ENCODE results near the gene TTLL13. TPM values are rescaled to one million over a fixed set of nuclear protein-coding genes. Genes with fewer than 3 reads are reported as not detected.

Gene TTLL13
- polyA plus RNA-seq, 1 donor from 2014 or later, result 0.33 TPM

DNA sequence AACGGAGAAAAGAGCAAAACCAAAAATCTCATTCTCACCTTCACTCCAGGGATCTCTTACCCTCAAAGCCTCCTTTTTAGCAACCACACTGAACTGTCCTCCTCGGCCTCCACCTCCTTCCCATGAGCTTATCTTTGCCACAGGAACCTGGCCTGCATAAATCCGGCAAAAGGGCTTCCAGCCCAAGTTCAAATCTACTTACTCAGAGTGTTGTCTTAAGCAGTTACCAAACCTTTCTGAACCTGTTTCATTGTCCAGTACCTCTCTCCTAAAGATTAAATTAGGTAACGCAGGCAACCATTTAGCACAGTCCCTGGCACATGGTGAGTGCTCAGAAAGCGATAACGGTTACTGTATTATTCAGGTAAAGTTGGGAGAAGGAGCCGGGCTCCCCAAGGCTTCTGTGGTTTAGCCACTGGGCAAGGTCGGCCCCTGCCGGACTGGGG lies 16.4 kb upstream of the TTLL13 start:
- H3K4me3 ChIP-seq (ENCODE audit: low read length), result peak overlapping the region; percentile 90

DNA sequence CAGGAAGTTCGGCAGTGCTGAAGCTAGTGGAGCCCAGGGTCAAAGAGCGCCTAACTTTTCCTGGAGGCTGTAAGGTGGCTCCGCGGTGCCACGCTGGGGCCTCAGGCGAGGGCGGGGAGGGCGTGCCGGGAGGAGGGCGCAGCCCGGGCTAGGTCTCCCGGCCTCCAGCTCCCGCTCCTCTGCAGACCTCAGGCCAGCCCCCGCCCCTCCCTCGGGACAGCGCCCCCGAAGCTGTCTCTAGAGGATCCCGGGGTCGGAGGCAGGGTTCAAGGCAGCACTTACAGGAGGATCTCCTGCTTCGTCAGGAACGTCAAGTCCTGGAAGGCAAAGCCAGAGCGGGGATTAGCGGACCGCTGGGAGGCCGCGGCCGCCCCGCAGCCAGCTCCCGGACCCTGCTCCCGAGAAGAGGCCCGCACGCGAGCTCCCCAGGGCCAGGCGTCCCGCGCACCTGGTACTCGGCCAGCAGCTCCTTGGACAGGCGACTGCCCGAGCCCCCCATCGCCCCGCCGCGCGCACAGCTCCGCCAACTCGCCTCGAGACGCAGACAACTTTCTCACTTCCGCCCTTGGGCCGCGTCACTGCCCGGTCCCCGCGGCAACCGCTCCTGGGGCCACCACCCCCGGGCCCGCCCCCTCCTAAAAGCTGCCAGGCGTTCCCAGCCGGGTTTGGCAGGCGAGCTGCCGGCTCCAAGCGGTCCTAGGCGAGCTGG lies 15.8 kb upstream of the TTLL13 start, which contains the start of gene CIB1:
Gene CIB1, minus strand, starts transcription at position 555 of the 709 bp plus-strand sequence. Its CDS starts 56 bp downstream, at position 499.
- H3K4me3 ChIP-seq (ENCODE audit: low read length), result peak within 1 kb of the TSS; percentile 90
- H3K36me3 ChIP-seq (ENCODE audit: insufficient read depth, low read length), result no peaks in the 10 kb centered on the region
- H3K27me3 ChIP-seq (ENCODE audit: insufficient read depth, low read depth, low read length), result no peaks in the 10 kb centered on the region
- H3K9ac ChIP-seq (ENCODE audit: low read length), result peak within 1 kb of the TSS; percentile 73
- no peaks in the 10 kb centered on the region for H3K79me2 ChIP-seq (replicated peaks; ENCODE audit: insufficient read depth, low read length)
- H3K9me3 ChIP-seq (ENCODE audit: low read length), result no peaks in the 10 kb centered on the region
- H4K20me1 ChIP-seq (ENCODE audit: insufficient read depth), result no peaks in the 10 kb centered on the region
- H3K9me2 ChIP-seq (ENCODE audit: insufficient read depth, low read length), result no peaks in the 10 kb centered on the region
- TF ChIP-seq EP300 (conservative IDR thresholded peaks at IDR 0.05; ENCODE audit: poor library complexity, severe bottlenecking) (no peak), POLR2AphosphoS5 (IDR thresholded peaks at IDR 0.05) (no peak), RAD21 (conservative IDR thresholded peaks at IDR 0.05) (no peak), MXI1 (conservative IDR thresholded peaks at IDR 0.05; ENCODE audit: poor library complexity, severe bottlenecking) (peak; percentile 62), TAF1 (IDR thresholded peaks at IDR 0.05; ENCODE audit: low read depth) (peak; percentile 68), SMC3 (conservative IDR thresholded peaks at IDR 0.05; ENCODE audit: poor library complexity) (peak; percentile 4), EZH2 (IDR thresholded peaks at IDR 0.05; ENCODE audit: borderline replicate concordance, insufficient read depth, low read length, poor library complexity, severe bottlenecking) (no peak)
- TF ChIP-seq, protein P1, sequence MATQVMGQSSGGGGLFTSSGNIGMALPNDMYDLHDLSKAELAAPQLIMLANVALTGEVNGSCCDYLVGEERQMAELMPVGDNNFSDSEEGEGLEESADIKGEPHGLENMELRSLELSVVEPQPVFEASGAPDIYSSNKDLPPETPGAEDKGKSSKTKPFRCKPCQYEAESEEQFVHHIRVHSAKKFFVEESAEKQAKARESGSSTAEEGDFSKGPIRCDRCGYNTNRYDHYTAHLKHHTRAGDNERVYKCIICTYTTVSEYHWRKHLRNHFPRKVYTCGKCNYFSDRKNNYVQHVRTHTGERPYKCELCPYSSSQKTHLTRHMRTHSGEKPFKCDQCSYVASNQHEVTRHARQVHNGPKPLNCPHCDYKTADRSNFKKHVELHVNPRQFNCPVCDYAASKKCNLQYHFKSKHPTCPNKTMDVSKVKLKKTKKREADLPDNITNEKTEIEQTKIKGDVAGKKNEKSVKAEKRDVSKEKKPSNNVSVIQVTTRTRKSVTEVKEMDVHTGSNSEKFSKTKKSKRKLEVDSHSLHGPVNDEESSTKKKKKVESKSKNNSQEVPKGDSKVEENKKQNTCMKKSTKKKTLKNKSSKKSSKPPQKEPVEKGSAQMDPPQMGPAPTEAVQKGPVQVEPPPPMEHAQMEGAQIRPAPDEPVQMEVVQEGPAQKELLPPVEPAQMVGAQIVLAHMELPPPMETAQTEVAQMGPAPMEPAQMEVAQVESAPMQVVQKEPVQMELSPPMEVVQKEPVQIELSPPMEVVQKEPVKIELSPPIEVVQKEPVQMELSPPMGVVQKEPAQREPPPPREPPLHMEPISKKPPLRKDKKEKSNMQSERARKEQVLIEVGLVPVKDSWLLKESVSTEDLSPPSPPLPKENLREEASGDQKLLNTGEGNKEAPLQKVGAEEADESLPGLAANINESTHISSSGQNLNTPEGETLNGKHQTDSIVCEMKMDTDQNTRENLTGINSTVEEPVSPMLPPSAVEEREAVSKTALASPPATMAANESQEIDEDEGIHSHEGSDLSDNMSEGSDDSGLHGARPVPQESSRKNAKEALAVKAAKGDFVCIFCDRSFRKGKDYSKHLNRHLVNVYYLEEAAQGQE (IDR thresholded peaks at IDR 0.05; ENCODE audit: borderline replicate concordance), result no peak
- TF ChIP-seq, protein P2, sequence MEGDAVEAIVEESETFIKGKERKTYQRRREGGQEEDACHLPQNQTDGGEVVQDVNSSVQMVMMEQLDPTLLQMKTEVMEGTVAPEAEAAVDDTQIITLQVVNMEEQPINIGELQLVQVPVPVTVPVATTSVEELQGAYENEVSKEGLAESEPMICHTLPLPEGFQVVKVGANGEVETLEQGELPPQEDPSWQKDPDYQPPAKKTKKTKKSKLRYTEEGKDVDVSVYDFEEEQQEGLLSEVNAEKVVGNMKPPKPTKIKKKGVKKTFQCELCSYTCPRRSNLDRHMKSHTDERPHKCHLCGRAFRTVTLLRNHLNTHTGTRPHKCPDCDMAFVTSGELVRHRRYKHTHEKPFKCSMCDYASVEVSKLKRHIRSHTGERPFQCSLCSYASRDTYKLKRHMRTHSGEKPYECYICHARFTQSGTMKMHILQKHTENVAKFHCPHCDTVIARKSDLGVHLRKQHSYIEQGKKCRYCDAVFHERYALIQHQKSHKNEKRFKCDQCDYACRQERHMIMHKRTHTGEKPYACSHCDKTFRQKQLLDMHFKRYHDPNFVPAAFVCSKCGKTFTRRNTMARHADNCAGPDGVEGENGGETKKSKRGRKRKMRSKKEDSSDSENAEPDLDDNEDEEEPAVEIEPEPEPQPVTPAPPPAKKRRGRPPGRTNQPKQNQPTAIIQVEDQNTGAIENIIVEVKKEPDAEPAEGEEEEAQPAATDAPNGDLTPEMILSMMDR (IDR thresholded peaks at IDR 0.05; ENCODE audit: poor library complexity, severe bottlenecking), result no peak
- H3K27ac ChIP-seq (ENCODE audit: low read length), result peak within 1 kb of the TSS; percentile 59
- peak within 1 kb of the TSS; percentile 79 for H3K4me2 ChIP-seq (ENCODE audit: low read length)
- H2AFZ ChIP-seq (ENCODE audit: low read depth, low read length), result peak within 1 kb of the TSS; percentile 63
- H3F3A ChIP-seq (ENCODE audit: insufficient read depth, low read length, poor library complexity, severe bottlenecking), result no peaks in the 10 kb centered on the region

More for the DNA sequence above, 16.4 kb upstream of the TTLL13 start:
- H3K9ac ChIP-seq (ENCODE audit: low read length), result peak overlapping the region; percentile 61
- no peaks in the 10 kb centered on the region for H3K9me2 ChIP-seq (ENCODE audit: insufficient read depth, low read length)
- no peaks in the 10 kb centered on the region for H3K27me3 ChIP-seq (ENCODE audit: insufficient read depth, low read depth, low read length)
- H3K4me2 ChIP-seq (ENCODE audit: low read length), result peak overlapping the region; percentile 62
- H2AFZ ChIP-seq (ENCODE audit: low read depth, low read length), result no peak overlapping the region
- no peaks in the 10 kb centered on the region for H3K36me3 ChIP-seq (ENCODE audit: insufficient read depth, low read length)
- H3F3A ChIP-seq (ENCODE audit: insufficient read depth, low read length, poor library complexity, severe bottlenecking), result no peaks in the 10 kb centered on the region
- no peaks in the 10 kb centered on the region for H3K79me2 ChIP-seq (replicated peaks; ENCODE audit: insufficient read depth, low read length)
- no peak overlapping the region for H3K27ac ChIP-seq (ENCODE audit: low read length)
- no peaks in the 10 kb centered on the region for H3K9me3 ChIP-seq (ENCODE audit: low read length)
- TF ChIP-seq MXI1 (conservative IDR thresholded peaks at IDR 0.05; ENCODE audit: poor library complexity, severe bottlenecking) (no peak), EP300 (conservative IDR thresholded peaks at IDR 0.05; ENCODE audit: poor library complexity, severe bottlenecking) (no peak), TAF1 (IDR thresholded peaks at IDR 0.05; ENCODE audit: low read depth) (no peak), SMC3 (conservative IDR thresholded peaks at IDR 0.05; ENCODE audit: poor library complexity) (peak; percentile 17), RAD21 (conservative IDR thresholded peaks at IDR 0.05) (peak; percentile 38), POLR2AphosphoS5 (IDR thresholded peaks at IDR 0.05) (no peak)
- TF ChIP-seq, protein P2 (IDR thresholded peaks at IDR 0.05; ENCODE audit: poor library complexity, severe bottlenecking), result peak; percentile 53
- H4K20me1 ChIP-seq (ENCODE audit: insufficient read depth), result no peaks in the 10 kb centered on the region
